Loucy (cell line): ENCODE results near the gene TNFSF9.

Experiments
- CTCF ChIP-seq: fragments of 200-600 bp; sonication (generic); conservative IDR thresholded peaks from 2 replicates; pipeline ENCODE4 v1.5.1; 2014; ENCODE audit warnings: mild to moderate bottlenecking, antibody characterized with exemption, low read length
- EZH2phosphoT487 ChIP-seq: fragments of 200-600 bp; IDR thresholded peaks from 2 replicates; pipeline ENCODE4 v1.6.1; 2018; ENCODE audit warnings: antibody characterized with exemption, mild to moderate bottlenecking, moderate library complexity, borderline replicate concordance

GRCh38 chr19:6527893-6528543, 2.8 kb upstream of the TNFSF9 start:
- TF ChIP-seq CTCF (no peak), EZH2phosphoT487 (no peak)
